Measurements from ENCODE around the gene BCAN.
"Not testable (repeated sequence)": the region's sequence is repeated elsewhere in the genome, so short reads cannot be mapped to it uniquely, and the experiment has no call there.

Gene BCAN

GRCh38 chr1:156629823-156630449 is 12.0 kb upstream of the BCAN start:
- no peak for TF ChIP-seq CTCF (conservative IDR thresholded peaks at IDR 0.05)
- no peak overlapping the region for H3K27ac ChIP-seq

GRCh38 chr1:156631152-156631551 is 10.8 kb upstream of the BCAN start:
- not testable (repeated sequence) for H3K27ac ChIP-seq

GRCh38 chr1:156632355-156632754 is 9.6 kb upstream of the BCAN start:
- TF ChIP-seq CTCF (conservative IDR thresholded peaks at IDR 0.05) = no peak
- no peak overlapping the region for H3K27ac ChIP-seq

GRCh38 chr1:156638189-156638985 is 3.5 kb upstream of the BCAN start:
- TF ChIP-seq CTCF (conservative IDR thresholded peaks at IDR 0.05) = no peak
- H3K27ac ChIP-seq = no peak overlapping the region

GRCh38 chr1:156639601-156640101 is 2.3 kb upstream of the BCAN start:
- no peak for TF ChIP-seq CTCF (conservative IDR thresholded peaks at IDR 0.05)
- no peak overlapping the region for H3K27ac ChIP-seq

GRCh38 chr1:156640842-156641706 is 843 bp upstream of the BCAN start:
- H3K27ac ChIP-seq = no peak overlapping the region
- no peak for TF ChIP-seq CTCF (conservative IDR thresholded peaks at IDR 0.05)

GRCh38 chr1:156642265-156643048 is 540 bp downstream of the BCAN start:
- no peak overlapping the region; the same call in 1 of the 2 replicates for H3K27ac ChIP-seq
- TF ChIP-seq CTCF (conservative IDR thresholded peaks at IDR 0.05) = no peak
